HG03280 (cell line): Measurements from ENCODE around the gene SBF2.
"Not testable (repeated sequence)": the region's sequence is repeated elsewhere in the genome, so short reads cannot be mapped to it uniquely, and the experiment has no call there.

Experiments used
- ATAC-seq: cut with Tn5 transposase; IDR thresholded peaks from one replicate; pipeline ENCODE4 v1.9.1; 2021; ENCODE audit warnings: mild to moderate bottlenecking, moderate library complexity; ENCODE audit not compliant: unreplicated experiment

Gene SBF2

GRCh38 chr11:10205928-10206327 is 88.1 kb downstream of the SBF2 start:
- ATAC-seq: no peak

- no peak for ATAC-seq
Observed at GRCh38 chr11:10204021-10204420, 90.0 kb downstream of the SBF2 start.

- no peak for ATAC-seq
Observed at GRCh38 chr11:10201343-10201742, 92.7 kb downstream of the SBF2 start.

- ATAC-seq: no peak
Observed at GRCh38 chr11:10197091-10197490, 96.9 kb downstream of the SBF2 start.

- no peak for ATAC-seq
Observed at GRCh38 chr11:10192036-10192435, 102.0 kb downstream of the SBF2 start.

GRCh38 chr11:10181811-10182210 is 112.2 kb downstream of the SBF2 start:
- ATAC-seq: no peak

- ATAC-seq: no peak
Observed at GRCh38 chr11:10164621-10165020, 129.4 kb downstream of the SBF2 start.

GRCh38 chr11:10162222-10162621 is 131.8 kb downstream of the SBF2 start:
- ATAC-seq: no peak

GRCh38 chr11:10160350-10160749 is 133.7 kb downstream of the SBF2 start:
- no peak for ATAC-seq

GRCh38 chr11:10158461-10158860 is 135.6 kb downstream of the SBF2 start:
- no peak for ATAC-seq

GRCh38 chr11:10155793-10156490 is 138.1 kb downstream of the SBF2 start:
- ATAC-seq: no peak

GRCh38 chr11:10150800-10151199 is 143.2 kb downstream of the SBF2 start:
- ATAC-seq: no peak

GRCh38 chr11:10149553-10149952 is 144.5 kb downstream of the SBF2 start:
- ATAC-seq: no peak

- ATAC-seq: no peak
Observed at GRCh38 chr11:10147195-10147594, 146.8 kb downstream of the SBF2 start.

- no peak for ATAC-seq
Observed at GRCh38 chr11:10144954-10145353, 149.1 kb downstream of the SBF2 start.

GRCh38 chr11:10139656-10140055 is 154.4 kb downstream of the SBF2 start:
- ATAC-seq: no peak

- ATAC-seq: no peak
Observed at GRCh38 chr11:10139143-10139542, 154.9 kb downstream of the SBF2 start.

- ATAC-seq: no peak
Observed at GRCh38 chr11:10134975-10135481, 159.0 kb downstream of the SBF2 start.

- ATAC-seq: not testable (repeated sequence)
Observed at GRCh38 chr11:10134226-10134625, 159.8 kb downstream of the SBF2 start.

- ATAC-seq: not testable (repeated sequence)
Observed at GRCh38 chr11:10133251-10133650, 160.8 kb downstream of the SBF2 start.

- no peak for ATAC-seq
Observed at GRCh38 chr11:10130875-10131274, 163.1 kb downstream of the SBF2 start.

GRCh38 chr11:10129184-10129583 is 164.8 kb downstream of the SBF2 start:
- ATAC-seq: not testable (repeated sequence)
